Heart left ventricle (tissue), 13 donors: ENCODE data around the gene VPS18.

ENCODE experiments used
- POLR2A ChIP-seq, 2 donors: fragments of 450-650 bp; IDR thresholded peaks; one replicate each; pipeline ENCODE4 v1.6.1; 2017; ENCODE audit warnings: antibody characterized with exemption in 2 of 2, mild to moderate bottlenecking in 2 of 2, moderate library complexity in 2 of 2
- TF ChIP-seq, protein P1 (sequence below), 12 donors: fragments of 200-600 bp; sonication (generic) in 4 of 12; IDR thresholded peaks; one replicate each; pipeline versions ENCODE4 v1.5.0 to v1.8.0; 2018 to 2022; ENCODE audit warnings: antibody characterized with exemption in 12 of 12, mild to moderate bottlenecking in 5 of 12
- donor health status: ischemic (EF 13 %, LVEDD 7.1; RV severe dilation, severe dysfunction).
- donor health status: DM: no; HTN: yes; CAD: no.
- donor health status: DM: no; HTN: no; CAD: no.
- donor health status: ischemic (EF 25% LVEDD 6.9; RV normal size, moderate dysfunction).
- donor health status: ischemic (EF 25% LVEDD 5.7; RV mildly dilated, moderate dysfunction).
- donor health status: ischemic (EF 35%, LVEDD 5.7; RV mildly dilated, moderate dysfunction).
- donor health status: nonischemic (EF 11% LVEDD 7.7; RV severe dilation, severe dysfunction).
- donor health status: DM: yes; HTN: yes; CAD: no.
- donor health status: PGD.
- donor health status: ischemic (EF 29% LVEDD 5.4; RV normal size, mild dysfunction).
- donor health status: nonischemic (EF 23%, LVEDD 6.1; RV moderate dilation, normal function).

- no peak for TF ChIP-seq POLR2A (IDR thresholded peaks at IDR 0.05)
- TF ChIP-seq, protein P1, sequence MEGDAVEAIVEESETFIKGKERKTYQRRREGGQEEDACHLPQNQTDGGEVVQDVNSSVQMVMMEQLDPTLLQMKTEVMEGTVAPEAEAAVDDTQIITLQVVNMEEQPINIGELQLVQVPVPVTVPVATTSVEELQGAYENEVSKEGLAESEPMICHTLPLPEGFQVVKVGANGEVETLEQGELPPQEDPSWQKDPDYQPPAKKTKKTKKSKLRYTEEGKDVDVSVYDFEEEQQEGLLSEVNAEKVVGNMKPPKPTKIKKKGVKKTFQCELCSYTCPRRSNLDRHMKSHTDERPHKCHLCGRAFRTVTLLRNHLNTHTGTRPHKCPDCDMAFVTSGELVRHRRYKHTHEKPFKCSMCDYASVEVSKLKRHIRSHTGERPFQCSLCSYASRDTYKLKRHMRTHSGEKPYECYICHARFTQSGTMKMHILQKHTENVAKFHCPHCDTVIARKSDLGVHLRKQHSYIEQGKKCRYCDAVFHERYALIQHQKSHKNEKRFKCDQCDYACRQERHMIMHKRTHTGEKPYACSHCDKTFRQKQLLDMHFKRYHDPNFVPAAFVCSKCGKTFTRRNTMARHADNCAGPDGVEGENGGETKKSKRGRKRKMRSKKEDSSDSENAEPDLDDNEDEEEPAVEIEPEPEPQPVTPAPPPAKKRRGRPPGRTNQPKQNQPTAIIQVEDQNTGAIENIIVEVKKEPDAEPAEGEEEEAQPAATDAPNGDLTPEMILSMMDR (IDR thresholded peaks at IDR 0.05) = no peak
Measured at GRCh38 chr15:40922608-40923005, 28.4 kb downstream of the VPS18 start.
